ENCODE results near the gene REG1B.
"Not testable (repeated sequence)": the region's sequence is repeated elsewhere in the genome, so short reads cannot be mapped to it uniquely, and the experiment has no call there.

Gene REG1B

GRCh38 chr2:79083597-79084251 is 4.1 kb downstream of the REG1B start:
- no peak for DNase-seq

- DNase-seq: no peak
Observed at GRCh38 chr2:79082987-79083386, 4.8 kb downstream of the REG1B start.

- no peak for DNase-seq
Observed at GRCh38 chr2:79071078-79071477, 16.7 kb downstream of the REG1B start.

- DNase-seq: no peak
Observed at GRCh38 chr2:79065201-79065600, 22.6 kb downstream of the REG1B start.

GRCh38 chr2:79054769-79055168 is 33.0 kb downstream of the REG1B start:
- not testable (repeated sequence) for DNase-seq

GRCh38 chr2:79053486-79053885 is 34.3 kb downstream of the REG1B start:
- not testable (repeated sequence) for DNase-seq

GRCh38 chr2:79041032-79041448 is 46.8 kb downstream of the REG1B start:
- DNase-seq: no peak

GRCh38 chr2:79039944-79040343 is 47.8 kb downstream of the REG1B start:
- DNase-seq: no peak
